ENCODE data around the gene CEMP1.

DNA sequence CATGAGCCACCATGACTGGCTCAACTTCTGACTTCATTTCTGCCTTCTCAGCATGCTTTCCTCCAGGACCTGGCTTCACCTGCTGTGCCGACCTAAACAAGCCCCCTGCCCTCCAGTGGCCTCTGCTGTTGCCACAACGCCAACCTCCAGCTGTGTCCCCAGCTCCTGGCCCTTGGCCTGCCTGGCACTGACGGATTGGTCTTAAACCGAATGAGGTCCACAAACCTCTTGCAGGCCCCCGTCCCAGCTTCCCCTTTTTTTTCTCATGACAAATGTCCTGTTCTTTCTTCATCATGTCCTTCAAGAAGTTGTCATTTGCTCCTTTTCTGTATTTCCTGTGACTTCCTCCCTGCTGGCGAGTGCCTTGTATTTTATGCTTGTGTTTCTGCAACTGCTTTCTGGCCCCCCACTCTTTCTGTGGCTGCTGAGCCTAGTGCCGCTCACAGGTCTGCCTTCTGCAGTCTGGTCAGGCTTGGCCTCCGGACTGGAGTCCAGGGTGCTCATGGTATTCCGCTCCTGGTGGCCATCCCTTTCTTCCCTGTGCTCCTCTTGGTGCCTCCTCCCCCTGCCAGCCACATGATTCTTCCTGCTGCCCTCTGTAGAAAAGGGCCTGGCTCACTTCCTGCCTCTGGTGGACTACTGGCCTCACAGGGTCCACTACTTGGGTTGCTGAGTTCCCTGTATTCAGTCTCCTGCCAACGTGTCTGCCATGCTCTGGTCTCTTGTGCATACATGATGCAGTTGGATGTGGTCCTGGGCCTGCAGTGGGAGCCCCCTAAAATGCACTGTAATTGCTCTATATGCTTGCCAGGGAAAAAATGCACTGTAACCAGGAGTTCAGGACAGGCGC is 14.6 kb downstream of the CEMP1 start:
- TF ChIP-seq CTCF (IDR thresholded peaks at IDR 0.05) (no peak), POLR2A (IDR thresholded peaks at IDR 0.05) (no peak)

Data from thyroid gland (tissue), 4 donors.